ENCODE data around the gene CELSR1. TPM values are rescaled to one million over a fixed set of nuclear protein-coding genes. Genes with fewer than 3 reads are reported as not detected.
"Not testable (repeated sequence)": the region's sequence is repeated elsewhere in the genome, so short reads cannot be mapped to it uniquely, and the experiment has no call there.

CELSR1 gene
- total and polyA plus RNA-seq, 3 experiments from 2014 or later = 0.15 to 0.33 (median 0.30) TPM

GRCh38 chr22:46471330-46471729, 66.1 kb downstream of the CELSR1 start:
- H3K27ac ChIP-seq (ENCODE audit: low read depth, low read length); H3K27me3 ChIP-seq (ENCODE audit: insufficient read depth, low read length, poor library complexity, severe bottlenecking); H3K4me1 Mint-ChIP-seq; H3K4me3 ChIP-seq (ENCODE audit: low read length); H3K27ac Mint-ChIP-seq; H3K36me3 Mint-ChIP-seq; CTCF ChIA-PET; POLR2A ChIA-PET; H3K4me1 ChIP-seq (ENCODE audit: insufficient read depth, low read length); H3K9me3 ChIP-seq (ENCODE audit: low read length); H3K4me3 Mint-ChIP-seq; H3K9me3 Mint-ChIP-seq; DNase-seq; H3K36me3 ChIP-seq (ENCODE audit: insufficient read depth, low read length): not testable (repeated sequence)
- H3K27me3 Mint-ChIP-seq = peaks cover 5 to 14% of the 10 kb centered on the region in 2 donors

GRCh38 chr22:46469711-46470110, 67.7 kb downstream of the CELSR1 start:
- Histone ChIP-seq H3K4me1 (ENCODE audit: insufficient read depth, low read length) (no peaks in the 10 kb centered on the region), H3K4me3 (ENCODE audit: low read length) (no peak overlapping the region), H3K27ac (ENCODE audit: low read depth, low read length) (no peak overlapping the region), H3K9me3 (ENCODE audit: low read length) (no peaks in the 10 kb centered on the region), H3K27me3 (ENCODE audit: insufficient read depth, low read length, poor library complexity, severe bottlenecking) (no peaks in the 10 kb centered on the region), H3K36me3 (ENCODE audit: insufficient read depth, low read length) (no peaks in the 10 kb centered on the region)
- Mint-ChIP-seq H3K4me1 (no peaks in the 10 kb centered on the region), H3K36me3 (no peaks in the 10 kb centered on the region), H3K27me3 (peaks cover 3 to 5% of the 10 kb centered on the region in 2 donors), H3K9me3 (peaks cover 0 to 2% (median 0%) of the 10 kb centered on the region in 5 donors), H3K27ac (peak overlapping the region in 3 of 8 donors; percentile 29 to 47 (median 41)), H3K4me3 (no peak overlapping the region)
- DNase-seq = no peak
- POLR2A ChIA-PET = no interaction called here
- CTCF ChIA-PET = interaction anchor here (0.7 kb wide), 1 partner anchor 76 kb away, joined by 3 read pairs; no protein-coding TSS in a partner anchor

GRCh38 chr22:46467006-46467405, 70.4 kb downstream of the CELSR1 start:
- Mint-ChIP-seq H3K27ac (no peak overlapping the region), H3K4me1 (no peaks in the 10 kb centered on the region), H3K27me3 (peaks cover 0 to 4% of the 10 kb centered on the region in 2 donors), H3K4me3 (no peak overlapping the region), H3K36me3 (no peaks in the 10 kb centered on the region), H3K9me3 (no peaks in the 10 kb centered on the region)
- POLR2A ChIA-PET = no interaction called here
- no peak for DNase-seq
- no peak overlapping the region for H3K27ac ChIP-seq (ENCODE audit: low read depth, low read length)
- no peaks in the 10 kb centered on the region for H3K4me1 ChIP-seq (ENCODE audit: insufficient read depth, low read length)
- no peaks in the 10 kb centered on the region for H3K36me3 ChIP-seq (ENCODE audit: insufficient read depth, low read length)
- CTCF ChIA-PET = interaction anchor here (1.3 kb wide), 1 partner anchor 99 kb away, joined by 3 read pairs; no protein-coding TSS in a partner anchor
- H3K4me3 ChIP-seq (ENCODE audit: low read length) = no peak overlapping the region
- no peaks in the 10 kb centered on the region for H3K27me3 ChIP-seq (ENCODE audit: insufficient read depth, low read length, poor library complexity, severe bottlenecking)
- H3K9me3 ChIP-seq (ENCODE audit: low read length) = no peaks in the 10 kb centered on the region

GRCh38 chr22:46466255-46466676, 71.2 kb downstream of the CELSR1 start:
- no peak for DNase-seq
- H3K36me3 ChIP-seq (ENCODE audit: insufficient read depth, low read length) = no peaks in the 10 kb centered on the region
- no peak overlapping the region for H3K27ac Mint-ChIP-seq
- no peaks in the 10 kb centered on the region for H3K9me3 Mint-ChIP-seq
- no peak overlapping the region for H3K27ac ChIP-seq (ENCODE audit: low read depth, low read length)
- H3K4me3 ChIP-seq (ENCODE audit: low read length) = no peak overlapping the region
- no peaks in the 10 kb centered on the region for H3K36me3 Mint-ChIP-seq
- H3K4me1 Mint-ChIP-seq = no peaks in the 10 kb centered on the region
- POLR2A ChIA-PET = no interaction called here
- CTCF ChIA-PET = no interaction called here
- no peaks in the 10 kb centered on the region for H3K9me3 ChIP-seq (ENCODE audit: low read length)
- no peaks in the 10 kb centered on the region for H3K4me1 ChIP-seq (ENCODE audit: insufficient read depth, low read length)
- no peak overlapping the region for H3K4me3 Mint-ChIP-seq
- no peaks in the 10 kb centered on the region for H3K27me3 ChIP-seq (ENCODE audit: insufficient read depth, low read length, poor library complexity, severe bottlenecking)
- H3K27me3 Mint-ChIP-seq = peaks cover 1% of the 10 kb centered on the region in 2 donors

- H3K36me3 Mint-ChIP-seq = no peaks in the 10 kb centered on the region
- H3K27ac Mint-ChIP-seq = no peak overlapping the region
- Histone ChIP-seq H3K4me1 (ENCODE audit: insufficient read depth, low read length) (no peaks in the 10 kb centered on the region), H3K27ac (ENCODE audit: low read depth, low read length) (no peak overlapping the region), H3K4me3 (ENCODE audit: low read length) (no peak overlapping the region), H3K36me3 (ENCODE audit: insufficient read depth, low read length) (no peaks in the 10 kb centered on the region), H3K9me3 (ENCODE audit: low read length) (no peaks in the 10 kb centered on the region), H3K27me3 (ENCODE audit: insufficient read depth, low read length, poor library complexity, severe bottlenecking) (no peaks in the 10 kb centered on the region)
- peaks cover 1 to 3% of the 10 kb centered on the region in 2 donors for H3K27me3 Mint-ChIP-seq
- no peak for DNase-seq
- H3K4me3 Mint-ChIP-seq = no peak overlapping the region
- ChIA-PET POLR2A (no interaction called here), CTCF (no interaction called here)
- no peaks in the 10 kb centered on the region for H3K9me3 Mint-ChIP-seq
- no peaks in the 10 kb centered on the region for H3K4me1 Mint-ChIP-seq
Measured at GRCh38 chr22:46465793-46466192, 71.6 kb downstream of the CELSR1 start.

- no peak overlapping the region for H3K4me3 Mint-ChIP-seq
- no peak overlapping the region for H3K27ac Mint-ChIP-seq
- H3K4me1 Mint-ChIP-seq = no peaks in the 10 kb centered on the region
- H3K27me3 ChIP-seq (ENCODE audit: insufficient read depth, low read length, poor library complexity, severe bottlenecking) = no peaks in the 10 kb centered on the region
- no peaks in the 10 kb centered on the region for H3K36me3 Mint-ChIP-seq
- POLR2A ChIA-PET = no interaction called here
- H3K36me3 ChIP-seq (ENCODE audit: insufficient read depth, low read length) = no peaks in the 10 kb centered on the region
- H3K27me3 Mint-ChIP-seq = peaks cover 1 to 3% of the 10 kb centered on the region in 2 donors
- DNase-seq = no peak
- no peak overlapping the region for H3K27ac ChIP-seq (ENCODE audit: low read depth, low read length)
- no peaks in the 10 kb centered on the region for H3K9me3 ChIP-seq (ENCODE audit: low read length)
- H3K9me3 Mint-ChIP-seq = no peaks in the 10 kb centered on the region
- CTCF ChIA-PET = no interaction called here
- no peaks in the 10 kb centered on the region for H3K4me1 ChIP-seq (ENCODE audit: insufficient read depth, low read length)
- no peak overlapping the region for H3K4me3 ChIP-seq (ENCODE audit: low read length)
Measured at GRCh38 chr22:46465345-46465720, 72.1 kb downstream of the CELSR1 start.

- H3K9me3 ChIP-seq (ENCODE audit: low read length) = no peaks in the 10 kb centered on the region
- Mint-ChIP-seq H3K9me3 (no peaks in the 10 kb centered on the region), H3K36me3 (no peaks in the 10 kb centered on the region), H3K27ac (no peak overlapping the region), H3K4me1 (no peaks in the 10 kb centered on the region), H3K4me3 (no peak overlapping the region), H3K27me3 (peaks cover 1 to 7% of the 10 kb centered on the region in 2 donors)
- H3K36me3 ChIP-seq (ENCODE audit: insufficient read depth, low read length) = no peaks in the 10 kb centered on the region
- no peaks in the 10 kb centered on the region for H3K27me3 ChIP-seq (ENCODE audit: insufficient read depth, low read length, poor library complexity, severe bottlenecking)
- H3K4me3 ChIP-seq (ENCODE audit: low read length) = no peak overlapping the region
- POLR2A ChIA-PET = no interaction called here
- CTCF ChIA-PET = no interaction called here
- no peak overlapping the region for H3K27ac ChIP-seq (ENCODE audit: low read depth, low read length)
- DNase-seq = no peak
- no peaks in the 10 kb centered on the region for H3K4me1 ChIP-seq (ENCODE audit: insufficient read depth, low read length)
Measured at GRCh38 chr22:46464701-46465344, 72.6 kb downstream of the CELSR1 start.

GRCh38 chr22:46464296-46464695, 73.1 kb downstream of the CELSR1 start:
- no peak overlapping the region for H3K4me3 ChIP-seq (ENCODE audit: low read length)
- ChIA-PET POLR2A (no interaction called here), CTCF (no interaction called here)
- no peaks in the 10 kb centered on the region for H3K27me3 ChIP-seq (ENCODE audit: insufficient read depth, low read length, poor library complexity, severe bottlenecking)
- Mint-ChIP-seq H3K4me1 (no peaks in the 10 kb centered on the region), H3K27me3 (peaks cover 1 to 12% of the 10 kb centered on the region in 2 donors), H3K4me3 (no peak overlapping the region), H3K27ac (no peak overlapping the region), H3K9me3 (no peaks in the 10 kb centered on the region), H3K36me3 (no peaks in the 10 kb centered on the region)
- no peaks in the 10 kb centered on the region for H3K9me3 ChIP-seq (ENCODE audit: low read length)
- H3K4me1 ChIP-seq (ENCODE audit: insufficient read depth, low read length) = no peaks in the 10 kb centered on the region
- H3K36me3 ChIP-seq (ENCODE audit: insufficient read depth, low read length) = no peaks in the 10 kb centered on the region
- no peak for DNase-seq
- no peak overlapping the region for H3K27ac ChIP-seq (ENCODE audit: low read depth, low read length)
